Sigmoid colon (tissue), 4 donors: ENCODE data around the gene CMSS1.

Source experiments
- EP300 ChIP-seq, 4 donors: sonication (generic); formaldehyde crosslinking; IDR thresholded peaks; one replicate each; pipeline ENCODE4 v1.6.1; 2017; ENCODE audit warnings: antibody characterized with exemption in 4 of 4
- POLR2A ChIP-seq, 2 donors: fragments of 450-650 bp; IDR thresholded peaks; one replicate each; pipeline ENCODE4 v1.6.1; 2016; ENCODE audit warnings: antibody characterized with exemption in 2 of 2, mild to moderate bottlenecking in 2 of 2, moderate library complexity in 2 of 2
- POLR2AphosphoS5 ChIP-seq, 4 donors: sonication (generic); formaldehyde crosslinking; IDR thresholded peaks; one replicate each; pipeline ENCODE4 v1.6.1; 2017; ENCODE audit warnings: antibody characterized with exemption in 4 of 4
- TF ChIP-seq, protein P1 (sequence below), 4 experiments: fragments of 450-650 bp in 3 of 4; fragments of 200-600 bp in 1 of 4; IDR thresholded peaks; one replicate each; pipeline ENCODE4 v1.5.1; 2016 to 2019; ENCODE audit warnings: antibody characterized with exemption in 4 of 4, mild to moderate bottlenecking in 3 of 4, moderate library complexity in 2 of 4

DNA sequence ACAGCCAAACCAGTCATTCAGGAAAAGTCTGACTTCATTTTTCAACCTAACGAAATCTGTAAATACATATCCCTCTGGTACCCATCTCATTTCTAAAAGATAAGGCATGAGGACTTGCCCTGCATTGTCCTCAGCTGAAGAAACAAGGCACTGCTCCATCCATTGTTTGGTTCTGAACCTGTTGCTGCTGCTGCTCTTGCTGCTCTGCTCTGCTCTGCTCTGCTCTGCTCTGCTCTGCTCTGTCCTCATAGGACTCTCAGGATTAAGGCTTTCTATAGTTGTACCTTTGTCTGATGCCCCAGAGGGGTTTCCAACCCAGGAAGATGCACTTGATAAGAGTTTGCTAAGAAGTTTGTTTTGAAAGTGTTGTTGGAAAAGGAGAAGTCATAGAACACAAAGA is 38.2 kb downstream of the CMSS1 start:
- no peak for TF ChIP-seq EP300 (IDR thresholded peaks at IDR 0.05)
- TF ChIP-seq, protein P1, sequence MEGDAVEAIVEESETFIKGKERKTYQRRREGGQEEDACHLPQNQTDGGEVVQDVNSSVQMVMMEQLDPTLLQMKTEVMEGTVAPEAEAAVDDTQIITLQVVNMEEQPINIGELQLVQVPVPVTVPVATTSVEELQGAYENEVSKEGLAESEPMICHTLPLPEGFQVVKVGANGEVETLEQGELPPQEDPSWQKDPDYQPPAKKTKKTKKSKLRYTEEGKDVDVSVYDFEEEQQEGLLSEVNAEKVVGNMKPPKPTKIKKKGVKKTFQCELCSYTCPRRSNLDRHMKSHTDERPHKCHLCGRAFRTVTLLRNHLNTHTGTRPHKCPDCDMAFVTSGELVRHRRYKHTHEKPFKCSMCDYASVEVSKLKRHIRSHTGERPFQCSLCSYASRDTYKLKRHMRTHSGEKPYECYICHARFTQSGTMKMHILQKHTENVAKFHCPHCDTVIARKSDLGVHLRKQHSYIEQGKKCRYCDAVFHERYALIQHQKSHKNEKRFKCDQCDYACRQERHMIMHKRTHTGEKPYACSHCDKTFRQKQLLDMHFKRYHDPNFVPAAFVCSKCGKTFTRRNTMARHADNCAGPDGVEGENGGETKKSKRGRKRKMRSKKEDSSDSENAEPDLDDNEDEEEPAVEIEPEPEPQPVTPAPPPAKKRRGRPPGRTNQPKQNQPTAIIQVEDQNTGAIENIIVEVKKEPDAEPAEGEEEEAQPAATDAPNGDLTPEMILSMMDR (IDR thresholded peaks at IDR 0.05), result no peak
- no peak for TF ChIP-seq POLR2A (IDR thresholded peaks at IDR 0.05)
- TF ChIP-seq POLR2AphosphoS5 (IDR thresholded peaks at IDR 0.05), result no peak
